ENCODE results near the gene ELAPOR1. TPM values are rescaled to one million over a fixed set of nuclear protein-coding genes. Genes with fewer than 3 reads are reported as not detected.

The ELAPOR1 gene
- total and polyA plus RNA-seq, 11 donors, result 0.04 to 0.83 (median 0.23) TPM; not detected in 2

DNA sequence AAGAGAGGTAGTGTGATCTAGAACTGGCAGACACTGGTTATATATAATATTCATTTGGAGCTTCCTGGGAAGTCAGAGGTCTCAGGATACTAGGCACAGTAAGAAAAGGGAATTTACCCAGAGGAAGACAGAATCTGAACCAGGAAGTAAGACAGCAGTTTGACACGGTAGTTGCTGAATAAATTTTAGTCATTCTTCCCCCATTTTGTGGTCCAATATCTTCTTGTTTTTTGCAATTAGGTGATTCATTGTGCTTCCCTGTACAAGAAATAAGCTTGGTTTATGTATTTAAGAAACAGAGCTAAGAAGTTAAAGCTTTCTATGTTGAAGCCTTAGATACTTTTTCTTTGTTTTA, 22.1 kb upstream of the ELAPOR1 start:
- Histone ChIP-seq H3K27ac (peak overlapping the region in 11 of 12 donors; percentile 93 to 99 (median 98)), H3K4me3 (peak overlapping the region; percentile 56 to 95 (median 88)), H3K9me3 (peaks cover 0 to 3% (median 0%) of the 10 kb centered on the region in 12 donors), H3K4me1 (peaks cover 0 to 60% (median 32%) of the 10 kb centered on the region in 12 donors), H3K27me3 (no peaks in the 10 kb centered on the region), H3K36me3 (peaks cover 0 to 41% (median 40%) of the 10 kb centered on the region in 9 donors)
- no peak for TF ChIP-seq POLR2A (IDR thresholded peaks at IDR 0.05)
- TF ChIP-seq, protein P1, sequence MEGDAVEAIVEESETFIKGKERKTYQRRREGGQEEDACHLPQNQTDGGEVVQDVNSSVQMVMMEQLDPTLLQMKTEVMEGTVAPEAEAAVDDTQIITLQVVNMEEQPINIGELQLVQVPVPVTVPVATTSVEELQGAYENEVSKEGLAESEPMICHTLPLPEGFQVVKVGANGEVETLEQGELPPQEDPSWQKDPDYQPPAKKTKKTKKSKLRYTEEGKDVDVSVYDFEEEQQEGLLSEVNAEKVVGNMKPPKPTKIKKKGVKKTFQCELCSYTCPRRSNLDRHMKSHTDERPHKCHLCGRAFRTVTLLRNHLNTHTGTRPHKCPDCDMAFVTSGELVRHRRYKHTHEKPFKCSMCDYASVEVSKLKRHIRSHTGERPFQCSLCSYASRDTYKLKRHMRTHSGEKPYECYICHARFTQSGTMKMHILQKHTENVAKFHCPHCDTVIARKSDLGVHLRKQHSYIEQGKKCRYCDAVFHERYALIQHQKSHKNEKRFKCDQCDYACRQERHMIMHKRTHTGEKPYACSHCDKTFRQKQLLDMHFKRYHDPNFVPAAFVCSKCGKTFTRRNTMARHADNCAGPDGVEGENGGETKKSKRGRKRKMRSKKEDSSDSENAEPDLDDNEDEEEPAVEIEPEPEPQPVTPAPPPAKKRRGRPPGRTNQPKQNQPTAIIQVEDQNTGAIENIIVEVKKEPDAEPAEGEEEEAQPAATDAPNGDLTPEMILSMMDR (IDR thresholded peaks at IDR 0.05), result no peak
- intact Hi-C loops (cut with DNase I), result loop anchor here in 2 of 10 donors (5.0 kb wide), 1 partner anchor 50 kb away; the partner anchor contains the start of gene WDR47 (in 2 of the 2)
- ATAC-seq (no peak), DNase-seq (no peak)
- WGBS, 4 donors, result 0 to 8% (median 1%) methylated on average over 1 of the region's 1 CpG

DNA sequence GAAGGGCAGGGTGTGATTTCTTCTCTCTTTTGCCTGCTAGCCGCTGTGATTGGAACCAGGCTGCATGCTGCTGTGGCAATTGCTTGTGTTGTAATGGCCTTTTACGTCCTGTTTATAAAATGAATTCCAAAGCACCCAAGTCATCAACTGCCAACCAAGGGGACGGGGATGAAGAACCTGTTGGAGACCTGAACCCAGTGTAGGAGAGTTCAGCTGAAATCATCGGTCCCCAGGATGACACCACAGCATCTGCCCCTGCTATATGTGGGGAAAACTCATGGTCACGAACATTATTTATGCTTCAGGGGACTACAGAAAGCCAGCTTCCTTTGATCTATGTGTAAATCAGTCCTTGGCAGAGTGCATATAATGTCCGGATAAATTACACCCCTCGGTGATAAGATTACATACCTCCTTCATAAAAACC, 19.5 kb upstream of the ELAPOR1 start:
- H3K36me3 ChIP-seq, result peaks cover 0 to 48% (median 40%) of the 10 kb centered on the region in 9 donors
- intact Hi-C loops (cut with DNase I), result loop anchor here in 2 of 10 donors (5.0 kb wide), 1 partner anchor 52 kb away; the partner anchor contains the start of gene WDR47 (in 2 of the 2)
- H3K4me1 ChIP-seq, result peaks cover 0 to 58% (median 34%) of the 10 kb centered on the region in 12 donors

DNA sequence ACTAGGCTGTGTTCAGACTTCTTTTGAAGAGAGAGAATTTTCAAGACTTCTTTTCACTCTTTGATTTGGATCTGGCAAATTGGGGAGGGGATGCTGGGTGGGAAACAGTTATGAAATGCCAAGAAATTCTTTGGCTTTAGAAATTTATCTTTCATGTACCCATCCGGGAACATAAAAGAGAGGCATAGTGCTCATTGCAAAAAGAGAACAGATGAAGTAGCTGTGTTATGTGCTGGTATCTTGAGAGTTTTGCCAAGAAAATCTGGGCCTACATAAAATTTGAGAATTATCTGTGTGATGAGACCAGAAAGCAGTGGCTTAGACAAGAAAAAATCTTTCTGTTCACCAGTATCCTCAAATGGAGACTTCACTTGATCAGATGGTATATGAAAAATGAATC, 19.0 kb upstream of the ELAPOR1 start:
- H3K27ac ChIP-seq, result peak overlapping the region in 11 of 12 donors; percentile 56 to 96 (median 68)
- no peak overlapping the region for H3K4me3 ChIP-seq
- ATAC-seq (no peak), DNase-seq (no peak)
- 62 to 80% (median 76%) methylated on average over 1 of the region's 1 CpG for WGBS, 4 donors
- no peaks in the 10 kb centered on the region for H3K27me3 ChIP-seq
- no peaks in the 10 kb centered on the region for H3K9me3 ChIP-seq
- intact Hi-C loops (cut with DNase I), result loop anchor here in 2 of 10 donors (5.0 kb wide), 1 partner anchor 53 kb away; the partner anchor contains the start of gene WDR47 (in 2 of the 2)
- H3K4me1 ChIP-seq, result peaks cover 0 to 57% (median 35%) of the 10 kb centered on the region in 12 donors
- H3K36me3 ChIP-seq, result peaks cover 0 to 48% (median 40%) of the 10 kb centered on the region in 9 donors
- TF ChIP-seq, protein P1 (IDR thresholded peaks at IDR 0.05), result no peak
- TF ChIP-seq POLR2A (IDR thresholded peaks at IDR 0.05), result no peak

More for the DNA sequence above, 19.5 kb upstream of the ELAPOR1 start:
- DNase-seq (peak in 1 of 5 donors; percentile 31), ATAC-seq (no peak)
- TF ChIP-seq POLR2A (IDR thresholded peaks at IDR 0.05), result no peak
- TF ChIP-seq, protein P1 (IDR thresholded peaks at IDR 0.05), result no peak
- Histone ChIP-seq H3K27me3 (no peaks in the 10 kb centered on the region), H3K4me3 (no peak overlapping the region), H3K27ac (peak overlapping the region; percentile 30 to 96 (median 65)), H3K9me3 (peaks cover 0 to 2% (median 0%) of the 10 kb centered on the region in 12 donors)
- WGBS, 4 donors, result 53 to 63% (median 57%) methylated on average over 7 of the region's 7 CpGs

DNA sequence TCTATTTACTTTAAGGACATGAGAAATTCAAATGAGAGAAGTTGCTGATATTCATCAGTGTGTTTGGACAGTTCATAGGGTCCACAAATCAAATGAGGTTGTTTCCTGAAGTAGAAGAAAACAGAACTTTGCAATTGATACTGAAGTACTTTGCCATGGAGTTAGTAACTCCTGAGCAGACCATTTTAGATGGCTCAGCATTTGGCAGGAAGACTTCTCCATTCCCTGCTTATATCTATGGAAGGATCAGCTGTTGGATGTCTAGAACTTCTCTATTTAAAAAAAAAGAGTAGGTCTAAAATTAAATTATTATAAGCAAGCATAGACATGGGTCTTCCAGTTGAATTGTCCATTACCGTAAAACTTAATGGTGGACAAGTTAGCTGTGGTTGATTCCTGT, 18.3 kb upstream of the ELAPOR1 start:
- peak overlapping the region in 2 of 12 donors; percentile 59 to 96 for H3K27ac ChIP-seq

More for the DNA sequence above, 18.3 kb upstream of the ELAPOR1 start:
- Histone ChIP-seq H3K4me1 (peaks cover 0 to 54% (median 34%) of the 10 kb centered on the region in 12 donors), H3K4me3 (no peak overlapping the region), H3K27me3 (no peaks in the 10 kb centered on the region), H3K9me3 (no peaks in the 10 kb centered on the region), H3K36me3 (peaks cover 0 to 48% (median 40%) of the 10 kb centered on the region in 9 donors)
- ATAC-seq (no peak), DNase-seq (no peak)
- WGBS, 4 donors, result 88 to 100% (median 97%) methylated on average over 1 of the region's 1 CpG
- TF ChIP-seq, protein P1 (IDR thresholded peaks at IDR 0.05), result no peak
- no peak for TF ChIP-seq POLR2A (IDR thresholded peaks at IDR 0.05)
- intact Hi-C loops (cut with DNase I), result no loop called here
